Spleen (tissue), 7 donors: ENCODE results near the gene MCRS1.

ENCODE experiments used
- CTCF ChIP-seq, 11 experiments: fragments of 200-600 bp in 7 of 11; fragments of 450-650 bp in 4 of 11; sonication (generic) in 4 of 11; IDR thresholded peaks in 8 of 11; conservative IDR thresholded peaks in 3 of 11; 1 replicate in 7 of 11; 2 replicates in 4 of 11; pipeline versions ENCODE4 v1.4.0 to v1.8.0; 2016 to 2021; ENCODE audit warnings: antibody characterized with exemption in 11 of 11, inconsistent platforms in 4 of 11, mild to moderate bottlenecking in 1 of 11
- POLR2A ChIP-seq, 3 donors: fragments of 450-650 bp; IDR thresholded peaks; one replicate each; pipeline ENCODE4 v1.5.1; 2017; ENCODE audit warnings: antibody characterized with exemption in 3 of 3, mild to moderate bottlenecking in 1 of 3
- POLR2AphosphoS5 ChIP-seq, 3 donors: sonication (generic); formaldehyde crosslinking; IDR thresholded peaks; one replicate each; pipeline ENCODE4 v1.5.1; 2017; ENCODE audit warnings: antibody characterized with exemption in 3 of 3
- donor health status: DM: no; HTN: no; CAD: no; lungs with moderate emphysema.
- donor health status: DM: no; HTN: no; CAD: no.
- donor health status: DM: no; HTN: no; CAD: no.

GRCh38 chr12:49527361-49528130 is 40.4 kb downstream of the MCRS1 start:
- TF ChIP-seq POLR2A (IDR thresholded peaks at IDR 0.05) (no peak), CTCF (IDR thresholded peaks at IDR 0.05 in 8 of 11, conservative IDR thresholded peaks at IDR 0.05 in 3 of 11) (no peak), POLR2AphosphoS5 (IDR thresholded peaks at IDR 0.05) (no peak)
